Measurements from ENCODE around the gene POPDC2. TPM values are rescaled to one million over a fixed set of nuclear protein-coding genes. Genes with fewer than 3 reads are reported as not detected.
"Not testable (repeated sequence)": the region's sequence is repeated elsewhere in the genome, so short reads cannot be mapped to it uniquely, and the experiment has no call there.

The POPDC2 gene
- total RNA-seq, 1 donor from 2014 or later = 9.4 TPM

GRCh38 chr3:119613201-119613600 is 47.2 kb downstream of the POPDC2 start:
- no peak for DNase-seq (ENCODE audit: low spot score)

DNA sequence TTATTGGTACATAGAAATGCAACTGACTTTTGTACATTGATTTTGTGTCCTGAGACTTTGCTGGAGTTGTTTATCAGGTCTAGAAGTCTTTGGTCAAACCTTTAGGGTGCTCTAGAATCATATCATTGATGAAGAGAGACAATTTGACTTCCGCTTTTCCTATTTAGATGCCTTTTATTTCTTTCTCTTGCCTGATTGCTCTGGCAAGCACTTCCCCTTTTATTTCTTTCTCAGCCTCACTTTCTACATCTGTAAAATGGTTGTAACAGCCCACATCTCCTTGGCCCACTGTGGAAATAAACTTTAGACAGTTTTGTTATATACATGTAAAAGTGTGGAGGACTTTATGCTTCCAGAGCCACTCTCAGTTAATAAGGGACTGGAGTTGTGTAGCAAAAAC is 48.7 kb downstream of the POPDC2 start:
- no peak for DNase-seq (ENCODE audit: low spot score)

DNA sequence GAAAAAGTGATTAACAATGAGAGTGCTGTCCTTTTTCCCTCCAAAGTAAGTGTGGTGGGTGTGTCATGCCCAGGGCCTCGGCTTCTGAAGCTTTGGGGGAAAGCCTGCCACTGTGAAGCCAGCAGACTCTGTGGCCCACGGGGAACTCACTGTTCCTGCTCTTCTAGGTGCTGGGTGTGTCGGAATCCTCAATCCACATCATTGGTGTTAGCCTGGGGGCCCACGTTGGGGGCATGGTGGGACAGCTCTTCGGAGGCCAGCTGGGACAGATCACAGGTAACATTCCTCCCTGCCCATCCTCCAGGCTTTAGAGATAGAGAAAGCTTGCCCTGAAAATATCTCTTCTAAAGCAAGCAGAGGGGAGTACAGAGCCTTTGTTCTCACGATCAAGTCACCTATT is 51.1 kb downstream of the POPDC2 start:
- peak; percentile 48 for DNase-seq (ENCODE audit: low spot score)

- no peak for DNase-seq (ENCODE audit: low spot score)
Observed at GRCh38 chr3:119608405-119609000, 51.9 kb downstream of the POPDC2 start.

DNA sequence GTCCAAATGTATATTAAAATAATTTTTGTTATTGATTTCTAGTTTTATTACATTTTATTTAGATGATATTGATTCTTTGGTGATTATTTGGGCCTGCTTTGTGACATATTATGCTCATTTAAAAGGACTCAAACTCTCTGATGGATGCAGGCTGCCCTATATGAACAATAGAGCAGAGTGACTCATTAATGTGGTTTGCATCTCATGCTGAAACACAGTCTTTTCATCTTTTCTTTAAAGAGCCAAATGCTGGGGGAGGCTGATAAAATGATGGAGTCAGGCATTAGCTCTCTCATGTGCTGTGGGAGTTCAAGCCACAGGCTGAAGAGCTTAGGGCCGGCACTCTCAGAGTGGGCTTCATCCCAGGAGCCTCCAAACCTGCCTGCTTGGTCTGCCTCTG is 55.5 kb downstream of the POPDC2 start:
- DNase-seq (ENCODE audit: low spot score) = no peak

GRCh38 chr3:119602676-119603075 is 57.7 kb downstream of the POPDC2 start:
- DNase-seq (ENCODE audit: low spot score) = no peak

DNA sequence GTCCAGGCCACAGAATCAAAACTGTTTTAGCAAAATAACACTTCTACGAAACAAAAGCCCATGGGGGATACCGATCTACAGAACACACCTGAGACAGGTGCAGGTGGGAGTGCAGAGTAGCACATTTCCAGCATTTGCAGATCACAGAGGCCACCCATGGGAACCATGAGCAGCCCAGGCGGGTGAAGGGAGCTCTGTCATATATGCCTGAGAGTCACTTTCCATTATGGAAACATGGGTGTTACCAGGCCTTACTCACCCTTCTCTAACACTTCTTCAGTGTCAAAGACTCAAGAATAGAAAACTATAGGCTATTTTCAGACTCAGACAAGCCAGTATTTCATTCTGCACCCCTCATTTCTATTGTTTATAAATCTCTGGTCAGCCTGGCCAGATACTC is 59.2 kb downstream of the POPDC2 start:
- no peak for DNase-seq (ENCODE audit: low spot score)

GRCh38 chr3:119600732-119601131 is 59.7 kb downstream of the POPDC2 start:
- DNase-seq (ENCODE audit: low spot score) = no peak

GRCh38 chr3:119599558-119600174 is 60.7 kb downstream of the POPDC2 start:
- DNase-seq (ENCODE audit: low spot score) = no peak

DNA sequence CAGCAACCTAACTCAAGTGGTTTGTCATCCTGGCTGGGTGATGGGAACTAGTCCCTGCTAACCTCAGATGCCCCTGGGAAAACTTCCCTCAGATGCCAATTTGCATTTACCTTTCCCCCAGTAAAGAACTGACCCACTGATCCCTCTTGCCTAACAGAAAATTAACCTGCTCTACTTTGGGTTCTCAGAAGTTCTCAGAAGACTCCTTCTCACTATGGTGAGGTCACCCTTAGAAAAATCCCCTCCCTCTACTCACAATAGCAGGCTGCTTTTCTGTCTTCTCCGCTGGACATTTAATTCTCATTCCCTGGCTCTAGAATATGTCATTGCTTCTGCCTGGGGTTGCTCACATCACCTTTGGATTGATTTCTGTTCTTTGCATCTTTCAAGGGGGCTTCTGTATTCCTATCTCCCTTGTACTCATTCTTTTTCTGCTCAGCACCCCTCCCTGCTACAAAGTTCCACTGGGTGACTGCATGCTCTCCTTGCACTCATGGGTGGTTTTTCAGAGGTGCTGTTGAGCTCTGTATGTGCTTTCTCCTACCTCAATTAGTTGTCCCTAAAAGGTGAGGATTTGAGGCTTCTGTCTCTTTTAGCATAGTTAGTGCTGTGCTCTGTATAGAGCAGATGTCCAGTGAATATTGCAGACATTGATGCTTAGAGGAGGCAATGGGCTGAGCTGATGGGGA is 61.8 kb downstream of the POPDC2 start:
- no peak for DNase-seq (ENCODE audit: low spot score)

DNA sequence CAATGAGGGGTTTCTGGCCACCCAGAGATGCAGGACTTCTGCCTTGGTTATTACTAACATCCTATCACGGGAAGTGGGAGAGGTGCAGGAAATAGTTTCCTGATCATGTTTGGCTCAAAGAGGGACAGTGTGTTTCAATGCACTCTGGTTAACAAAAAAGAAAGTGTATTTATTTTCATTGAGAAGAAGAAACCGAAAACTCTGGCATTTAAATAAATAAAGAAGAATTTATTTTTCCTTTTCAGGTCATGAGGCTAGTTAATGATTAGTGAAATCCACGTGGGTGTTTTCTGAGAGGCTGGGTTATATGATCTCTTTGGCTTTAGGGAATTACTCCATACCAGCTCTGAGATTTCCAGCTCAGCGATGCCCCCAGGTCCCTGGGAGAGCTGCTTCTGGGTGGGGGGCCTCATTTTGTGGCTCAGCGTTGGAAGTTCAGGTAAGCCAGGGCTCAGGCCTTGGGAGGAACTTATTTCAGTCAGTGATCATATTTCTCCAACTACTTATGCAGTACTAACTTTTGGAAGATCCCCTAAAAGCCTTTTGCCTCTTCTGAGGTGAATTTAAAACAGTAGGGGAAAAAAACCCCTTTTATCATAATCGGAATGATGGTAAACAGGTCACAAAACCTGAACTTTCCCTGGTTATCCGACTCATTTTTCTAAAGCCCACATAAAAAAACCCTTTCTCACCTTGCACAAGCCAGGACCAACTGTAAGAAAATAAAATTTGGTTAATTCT is 62.7 kb downstream of the POPDC2 start, which contains the start of gene PLA1A:
TSS of gene PLA1A (plus strand) at position 338 of the 741 bp plus-strand sequence. CDS start at position 367, 29 bp downstream.
- no peak for DNase-seq (ENCODE audit: low spot score)

DNA sequence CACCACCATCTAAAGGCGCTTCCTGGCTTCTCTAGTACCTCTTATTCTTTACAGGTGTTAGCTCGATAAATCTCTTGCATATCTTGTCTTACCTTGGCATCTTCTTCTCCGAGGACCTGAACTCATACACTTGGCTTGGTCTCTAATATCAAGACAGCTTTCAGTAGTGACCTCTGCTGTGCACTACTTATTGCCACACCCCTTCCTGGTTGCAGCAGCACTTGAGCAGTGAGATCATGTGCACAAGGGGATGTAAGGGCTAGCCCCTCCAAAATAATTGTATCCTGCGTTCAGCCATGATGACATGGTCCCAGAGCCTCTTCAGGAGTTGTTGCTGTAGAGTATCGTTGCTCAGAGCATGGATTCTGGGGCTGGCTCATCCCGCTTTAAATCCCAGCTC is 64.0 kb downstream of the POPDC2 start:
- no peak for DNase-seq (ENCODE audit: low spot score)

GRCh38 chr3:119595639-119596334 is 64.6 kb downstream of the POPDC2 start:
- DNase-seq (ENCODE audit: low spot score) = no peak

GRCh38 chr3:119594929-119595328 is 65.5 kb downstream of the POPDC2 start:
- not testable (repeated sequence) for DNase-seq (ENCODE audit: low spot score)

GRCh38 chr3:119594066-119594465 is 66.3 kb downstream of the POPDC2 start:
- DNase-seq (ENCODE audit: low spot score) = no peak

GRCh38 chr3:119592861-119593260 is 67.5 kb downstream of the POPDC2 start:
- no peak for DNase-seq (ENCODE audit: low spot score)

Other genes with a start within 250 kb of the POPDC2 start
- gene TMEM39A, start 197.0 kb downstream of the POPDC2 start, total RNA-seq (ENCODE audit: insufficient read depth, low replicate concordance) = 45.7 TPM
- 12.3 TPM for gene POGLUT1, start 191.6 kb downstream of the POPDC2 start, total RNA-seq (ENCODE audit: insufficient read depth, low replicate concordance)
- gene TIMMDC1, start 162.0 kb downstream of the POPDC2 start, total RNA-seq (ENCODE audit: insufficient read depth, low replicate concordance) = 27.2 TPM
- gene CD80, start 101.0 kb downstream of the POPDC2 start, total RNA-seq (ENCODE audit: insufficient read depth, low replicate concordance) = 4.1 TPM
- 4.6 TPM for gene ADPRH, start 81.1 kb downstream of the POPDC2 start, total RNA-seq (ENCODE audit: insufficient read depth, low replicate concordance)
- not detected for gene PLA1A, start 62.7 kb downstream of the POPDC2 start, total RNA-seq (ENCODE audit: insufficient read depth, low replicate concordance)
- gene COX17, start 16.8 kb upstream of the POPDC2 start, total RNA-seq (ENCODE audit: insufficient read depth, low replicate concordance) = 25.8 TPM
- gene CFAP91, start 42.4 kb upstream of the POPDC2 start, total RNA-seq (ENCODE audit: insufficient read depth, low replicate concordance) = 14.2 TPM
- 0.96 TPM for gene NR1I2, start 121.5 kb upstream of the POPDC2 start, total RNA-seq (ENCODE audit: insufficient read depth, low replicate concordance)